HEK293T (cell line): ENCODE data around the gene SRGAP3.

Source experiments
- ARNT ChIP-seq: fragments of 450-650 bp; IDR thresholded peaks from 2 replicates; pipeline ENCODE4 v1.6.1; 2017; ENCODE audit warnings: mild to moderate bottlenecking
- BHLHE40 ChIP-seq: fragments of 450-650 bp; IDR thresholded peaks from 2 replicates; pipeline ENCODE4 v1.6.1; 2016; ENCODE audit warnings: mild to moderate bottlenecking, moderate library complexity, borderline replicate concordance
- CTBP1 ChIP-seq: fragments of 450-650 bp; IDR thresholded peaks from 2 replicates; pipeline ENCODE4 v1.6.1; 2016; ENCODE audit warnings: borderline replicate concordance
- ELF4 ChIP-seq: fragments of 450-650 bp; IDR thresholded peaks from 2 replicates; pipeline ENCODE4 v1.6.1; 2017; ENCODE audit warnings: antibody characterized with exemption
- FOXA1 ChIP-seq: fragments of 450-650 bp; IDR thresholded peaks from 2 replicates; pipeline ENCODE4 v1.6.1; 2016; ENCODE audit warnings: mild to moderate bottlenecking
- FOXM1 ChIP-seq: fragments of 450-650 bp; IDR thresholded peaks from 2 replicates; pipeline ENCODE4 v1.6.1; 2017; ENCODE audit warnings: mild to moderate bottlenecking, borderline replicate concordance
- L3MBTL2 ChIP-seq: fragments of 450-650 bp; conservative IDR thresholded peaks from 2 replicates; pipeline ENCODE4 v1.6.1; 2016; ENCODE audit warnings: mild to moderate bottlenecking
- LEF1 ChIP-seq: fragments of 450-650 bp; IDR thresholded peaks from 2 replicates; pipeline ENCODE4 v1.6.1; 2017; ENCODE audit warnings: mild to moderate bottlenecking, borderline replicate concordance
- NFRKB ChIP-seq: fragments of 450-650 bp; IDR thresholded peaks from 2 replicates; pipeline ENCODE4 v1.6.1; 2016; ENCODE audit warnings: mild to moderate bottlenecking, moderate library complexity
- SP1 ChIP-seq: fragments of 450-650 bp; IDR thresholded peaks from 2 replicates; pipeline ENCODE4 v1.6.1; 2017
- TARDBP ChIP-seq: fragments of 450-650 bp; IDR thresholded peaks from 2 replicates; pipeline ENCODE4 v1.6.1; 2016
- ZNF384 ChIP-seq: fragments of 450-650 bp; IDR thresholded peaks from 2 replicates; pipeline ENCODE4 v1.6.1; 2016

DNA sequence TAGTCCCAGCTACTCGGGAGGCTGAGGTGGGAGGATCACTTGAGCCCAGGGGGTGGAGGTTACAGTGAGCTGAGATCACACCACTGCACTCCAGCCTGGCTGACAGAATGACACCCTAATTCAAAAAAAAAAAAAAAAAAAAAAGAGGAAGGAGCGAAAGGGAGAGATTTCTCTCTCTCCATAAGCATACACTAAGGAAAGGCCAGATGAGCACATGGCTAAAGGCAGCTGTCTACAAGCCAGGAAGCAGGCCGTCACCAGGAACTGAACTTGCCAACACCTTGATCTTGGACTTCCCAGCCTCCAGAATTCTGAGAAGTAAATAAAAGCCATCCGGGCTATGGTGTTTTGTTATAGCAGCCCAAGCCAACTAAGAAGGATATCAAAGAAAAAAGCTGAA is 7.5 kb downstream of the SRGAP3 start:
- TF ChIP-seq LEF1 (no peak), ZNF384 (no peak), ELF4 (no peak), BHLHE40 (no peak), FOXM1 (no peak), FOXA1 (no peak), SP1 (no peak), TARDBP (no peak), L3MBTL2 (no peak), NFRKB (no peak), CTBP1 (no peak), ARNT (no peak)
